ENCODE data around the gene SLC38A3.

DNA sequence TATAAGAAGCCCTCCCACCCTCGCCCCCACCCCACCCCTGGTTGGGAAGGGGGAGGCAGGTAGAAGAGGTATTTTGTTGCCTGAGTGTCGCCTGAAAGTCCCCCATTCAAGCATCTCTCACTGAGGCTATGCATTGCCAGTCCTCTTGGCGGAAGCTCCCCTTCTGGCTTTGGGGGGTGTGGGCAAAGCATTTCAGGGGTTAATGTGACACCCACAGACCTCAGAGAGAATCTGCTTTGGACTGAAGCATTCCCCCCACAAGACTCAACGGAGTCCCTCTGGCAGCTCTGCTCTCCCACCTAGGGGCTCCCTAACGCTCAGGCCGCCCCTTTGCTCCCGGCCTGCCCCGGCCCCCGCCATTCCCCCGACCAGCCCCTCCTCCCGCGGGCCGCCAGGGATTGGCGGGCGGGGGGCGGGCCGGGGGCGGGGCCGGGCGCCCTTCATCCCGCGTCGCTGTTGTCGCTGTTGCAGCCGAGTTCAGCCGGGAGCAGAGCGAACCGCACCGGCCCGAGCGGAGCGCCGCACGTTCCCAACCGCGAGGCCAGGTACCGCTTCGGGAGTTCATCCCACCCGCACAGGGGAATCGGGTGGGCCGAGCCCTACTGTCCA lies at the start of gene SLC38A3:
- TF ChIP-seq EZH2phosphoT487 (IDR thresholded peaks at IDR 0.05; ENCODE audit: insufficient read depth, low read depth) (no peak), EZH2 (IDR thresholded peaks at IDR 0.05; ENCODE audit: insufficient read depth, poor library complexity, severe bottlenecking) (no peak)

Measured in GM23248 (cell line).